ENCODE results near the gene AOC2. TPM values are rescaled to one million over a fixed set of nuclear protein-coding genes. Genes with fewer than 3 reads are reported as not detected.
"Not testable (repeated sequence)": the region's sequence is repeated elsewhere in the genome, so short reads cannot be mapped to it uniquely, and the experiment has no call there.

The AOC2 gene
- total RNA-seq, 1 donor from 2014 or later = not detected

GRCh38 chr17:42880776-42881310 lies 36.5 kb downstream of the AOC2 start:
- TF ChIP-seq CTCF (conservative IDR thresholded peaks at IDR 0.05; ENCODE audit: low read depth, low read length) = no peak
- DNase-seq (ENCODE audit: low read depth) = no peak
- H3K4me3 ChIP-seq (ENCODE audit: low read depth, low read length) = no peak overlapping the region

- not testable (repeated sequence) for DNase-seq (ENCODE audit: low read depth)
Observed at GRCh38 chr17:42881706-42882105, 37.3 kb downstream of the AOC2 start.

DNA sequence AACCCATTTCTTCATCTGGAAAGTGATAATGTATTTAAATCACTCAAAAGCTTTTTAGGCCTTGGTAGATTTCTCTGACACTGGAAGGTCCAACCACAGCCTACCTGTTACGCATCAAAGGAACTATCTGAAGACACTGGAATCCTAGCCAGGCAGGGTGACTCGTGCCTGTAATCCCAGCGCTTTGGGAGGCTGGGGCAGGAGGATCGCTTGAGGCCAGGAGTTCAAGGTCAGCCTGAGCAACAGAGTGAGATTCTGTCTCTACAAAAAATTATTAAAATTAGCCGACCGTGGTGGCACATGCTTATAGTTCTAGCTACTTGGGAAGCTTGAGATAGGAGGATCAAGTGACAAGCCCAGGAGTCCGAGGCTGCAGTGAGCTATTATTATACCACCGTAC lies 37.8 kb downstream of the AOC2 start:
- TF ChIP-seq CTCF (conservative IDR thresholded peaks at IDR 0.05; ENCODE audit: low read depth, low read length) = no peak
- no peak overlapping the region for H3K4me3 ChIP-seq (ENCODE audit: low read depth, low read length)
- DNase-seq (ENCODE audit: low read depth) = no peak

More at GRCh38 chr17:42881706-42882105, 37.3 kb downstream of the AOC2 start:
- not testable (repeated sequence) for H3K4me3 ChIP-seq (ENCODE audit: low read depth, low read length)

DNA sequence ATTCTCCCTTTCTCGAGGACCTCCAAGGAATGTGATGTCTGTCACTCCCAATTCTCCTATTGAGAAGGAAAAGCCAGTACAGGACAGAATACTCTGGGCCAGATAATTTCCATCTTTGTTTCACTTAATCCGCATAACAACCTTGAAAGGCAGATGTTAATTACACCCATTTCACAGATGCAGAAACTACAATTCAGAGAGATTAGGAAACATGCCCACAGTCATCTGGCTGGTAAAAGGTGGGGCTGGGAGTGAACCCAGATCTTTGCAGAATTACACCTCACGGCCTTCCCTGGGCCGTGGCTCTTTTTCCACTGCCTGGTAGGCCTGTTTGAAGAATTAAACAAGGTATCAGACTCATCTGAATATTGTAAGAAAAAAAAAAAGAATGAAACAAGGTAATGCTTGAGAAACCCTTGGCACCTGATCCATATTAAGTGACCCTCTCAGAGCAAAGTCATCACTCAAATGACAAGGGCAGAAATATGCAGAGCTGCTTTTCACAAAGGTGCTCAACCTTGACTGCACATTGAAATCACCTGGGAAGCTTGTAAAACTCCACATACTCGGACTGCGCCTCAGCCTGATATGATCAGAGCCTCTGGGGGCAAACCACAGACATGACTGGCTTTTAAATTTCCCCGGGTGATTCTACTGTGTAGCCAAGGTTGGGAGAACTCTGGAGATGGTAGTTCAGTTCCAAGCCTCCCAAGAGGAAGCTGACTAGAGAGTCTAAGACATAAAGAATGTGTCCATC lies 39.6 kb downstream of the AOC2 start:
- TF ChIP-seq CTCF (conservative IDR thresholded peaks at IDR 0.05; ENCODE audit: low read depth, low read length) = no peak
- no peak overlapping the region for H3K4me3 ChIP-seq (ENCODE audit: low read depth, low read length)
- DNase-seq (ENCODE audit: low read depth) = peak; percentile 22

GRCh38 chr17:42885806-42886205 lies 41.4 kb downstream of the AOC2 start:
- H3K4me3 ChIP-seq (ENCODE audit: low read depth, low read length); DNase-seq (ENCODE audit: low read depth): not testable (repeated sequence)

- H3K4me3 ChIP-seq (ENCODE audit: low read depth, low read length) = no peak overlapping the region
- DNase-seq (ENCODE audit: low read depth) = no peak
- TF ChIP-seq CTCF (conservative IDR thresholded peaks at IDR 0.05; ENCODE audit: low read depth, low read length) = no peak
Observed at GRCh38 chr17:42886283-42887176, 42.1 kb downstream of the AOC2 start.

- no peak overlapping the region for H3K4me3 ChIP-seq (ENCODE audit: low read depth, low read length)
- no peak for DNase-seq (ENCODE audit: low read depth)
- TF ChIP-seq CTCF (conservative IDR thresholded peaks at IDR 0.05; ENCODE audit: low read depth, low read length) = no peak
Observed at GRCh38 chr17:42889809-42890208, 45.4 kb downstream of the AOC2 start.
